Measurements from ENCODE around the gene ZNF839.

The ZNF839 gene

DNA sequence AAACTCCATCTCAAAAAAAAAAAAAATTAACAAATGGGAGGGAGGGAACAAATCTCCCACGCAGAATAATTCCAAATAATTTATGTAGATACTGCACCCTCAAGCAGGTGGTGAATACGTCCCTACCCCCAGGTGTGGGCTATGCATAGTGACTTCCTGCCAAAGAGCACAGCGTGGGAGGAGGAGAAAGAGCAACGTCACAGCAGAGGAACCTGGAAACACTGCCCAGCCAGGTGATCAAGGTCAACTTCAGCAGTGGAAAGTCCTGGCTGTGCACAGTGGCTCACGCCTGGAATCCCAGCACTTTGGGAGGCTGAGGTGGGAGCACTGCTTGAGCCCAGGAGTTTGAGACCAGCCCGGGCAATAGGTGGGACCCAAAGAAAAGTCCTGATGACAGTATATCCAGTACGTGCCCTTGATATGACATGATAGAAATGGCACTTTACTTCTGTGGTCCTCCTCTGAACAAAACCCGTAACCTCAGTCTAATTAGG, 33.6 kb downstream of the ZNF839 start:
- no peak overlapping the region for H3K27ac Mint-ChIP-seq (ENCODE audit: low read depth)

DNA sequence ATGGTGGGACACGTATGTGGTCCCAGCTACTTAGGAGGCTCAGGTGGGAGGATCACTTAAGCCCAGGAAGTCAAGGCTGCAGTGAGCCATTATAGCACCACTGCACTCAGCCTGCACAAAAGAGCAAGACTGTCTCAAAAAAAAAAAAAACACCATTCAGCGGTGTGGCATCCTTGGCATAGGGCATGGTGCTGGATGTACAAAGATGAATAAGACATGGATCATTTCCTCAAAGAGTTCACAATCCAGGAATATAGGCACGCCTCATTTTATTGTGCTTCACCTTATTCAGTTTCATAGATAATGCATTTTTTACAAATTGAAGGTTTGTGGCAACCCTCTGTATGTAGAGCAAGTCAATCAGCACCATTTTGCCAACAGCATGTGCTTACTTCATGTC, 36.7 kb downstream of the ZNF839 start:
- Mint-ChIP-seq H3K27me3 (no peaks in the 10 kb centered on the region), H3K4me3 (no peak overlapping the region), H3K36me3 (ENCODE audit: insufficient read depth) (peaks cover 58% of the 10 kb centered on the region), H3K9me3 (no peaks in the 10 kb centered on the region), H3K27ac (ENCODE audit: low read depth) (no peak overlapping the region), H3K4me1 (peaks cover 15% of the 10 kb centered on the region)
- ATAC-seq (replicated peaks; ENCODE audit: extremely low read depth, poor library complexity, severe bottlenecking) (no peak), DNase-seq (ENCODE audit: low spot score in 2 of 2) (no peak)

More for the DNA sequence above, 33.6 kb downstream of the ZNF839 start:
- H3K9me3 Mint-ChIP-seq, result no peaks in the 10 kb centered on the region
- H3K4me3 Mint-ChIP-seq, result no peak overlapping the region
- no peaks in the 10 kb centered on the region for H3K27me3 Mint-ChIP-seq
- ATAC-seq (replicated peaks; ENCODE audit: extremely low read depth, poor library complexity, severe bottlenecking) (no peak), DNase-seq (ENCODE audit: low spot score in 2 of 2) (no peak)
- no peaks in the 10 kb centered on the region for H3K4me1 Mint-ChIP-seq
- H3K36me3 Mint-ChIP-seq (ENCODE audit: insufficient read depth), result peaks cover 63% of the 10 kb centered on the region

DNA sequence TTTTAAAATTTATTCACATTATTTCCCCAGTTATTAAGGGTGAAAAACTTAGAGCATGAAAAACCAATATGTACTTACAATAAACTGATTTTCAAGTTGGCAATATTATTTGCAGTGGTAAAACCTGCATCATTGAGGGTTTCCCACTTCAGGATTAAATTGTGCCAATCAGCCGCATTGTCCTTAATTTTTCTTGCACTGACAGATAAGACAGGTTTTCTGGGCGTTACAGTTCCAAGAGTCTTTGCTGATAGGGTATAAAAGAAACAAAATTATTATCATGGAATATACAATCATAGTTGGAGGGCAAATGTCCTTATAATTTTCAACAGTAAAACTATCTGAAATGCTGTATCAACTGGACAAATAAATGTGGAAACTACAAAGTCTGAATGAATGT, 39.8 kb downstream of the ZNF839 start:
- Mint-ChIP-seq H3K27me3 (no peaks in the 10 kb centered on the region), H3K9me3 (no peaks in the 10 kb centered on the region), H3K36me3 (ENCODE audit: insufficient read depth) (peaks cover 41% of the 10 kb centered on the region), H3K4me3 (no peak overlapping the region), H3K4me1 (peaks cover 21% of the 10 kb centered on the region), H3K27ac (ENCODE audit: low read depth) (no peak overlapping the region)
- ATAC-seq (replicated peaks; ENCODE audit: extremely low read depth, poor library complexity, severe bottlenecking) (no peak), DNase-seq (ENCODE audit: low spot score in 2 of 2) (no peak)

DNA sequence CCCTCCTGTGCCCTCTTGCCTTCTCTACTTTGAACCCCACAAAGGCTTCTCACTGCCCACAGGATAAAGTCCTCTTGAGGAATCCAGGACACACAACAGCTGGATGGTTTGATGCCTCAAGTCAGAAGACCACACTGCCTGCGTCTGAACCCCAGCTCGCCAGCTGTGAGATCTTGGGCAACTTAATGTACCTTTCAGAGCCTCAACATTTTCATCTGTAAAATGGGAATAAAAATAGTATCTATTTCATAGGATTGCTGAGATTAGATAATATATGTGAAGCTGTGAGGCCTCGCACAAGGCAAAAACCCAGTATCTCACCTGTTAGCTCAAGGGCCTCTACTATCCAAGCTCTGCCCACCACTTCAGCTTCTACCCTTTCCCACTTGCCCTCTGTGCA, 40.8 kb downstream of the ZNF839 start:
- H3K4me1 Mint-ChIP-seq, result peaks cover 21% of the 10 kb centered on the region
- H3K9me3 Mint-ChIP-seq, result no peaks in the 10 kb centered on the region
- DNase-seq (ENCODE audit: low spot score in 2 of 2) (no peak), ATAC-seq (replicated peaks; ENCODE audit: extremely low read depth, poor library complexity, severe bottlenecking) (no peak)
- peak overlapping the region; percentile 63 for H3K27ac Mint-ChIP-seq (ENCODE audit: low read depth)
- peaks cover 32% of the 10 kb centered on the region for H3K36me3 Mint-ChIP-seq (ENCODE audit: insufficient read depth)
- no peak overlapping the region for H3K4me3 Mint-ChIP-seq
- no peaks in the 10 kb centered on the region for H3K27me3 Mint-ChIP-seq

DNA sequence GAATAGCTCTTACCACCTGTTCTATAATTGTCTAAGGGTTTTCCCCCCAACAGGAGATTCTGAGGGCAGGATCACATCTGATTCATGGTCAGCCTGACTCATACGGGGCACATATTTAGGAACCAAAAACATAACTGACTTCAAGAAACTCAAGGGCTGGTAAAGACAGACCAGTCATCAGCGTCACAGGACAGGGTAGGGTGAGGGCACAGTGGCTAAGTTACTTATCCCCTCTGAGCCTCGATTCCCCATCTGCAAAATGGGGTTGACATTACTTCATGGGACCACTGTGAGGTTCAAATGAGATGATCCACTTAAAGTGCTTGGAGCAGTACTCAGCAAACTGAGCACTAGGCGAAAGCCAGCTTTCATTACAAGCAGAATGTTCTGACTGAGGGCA, 42.5 kb downstream of the ZNF839 start:
- DNase-seq (ENCODE audit: low spot score in 2 of 2), result no peak
- Mint-ChIP-seq H3K4me3 (no peak overlapping the region), H3K27ac (ENCODE audit: low read depth) (peak overlapping the region; percentile 88)

DNA sequence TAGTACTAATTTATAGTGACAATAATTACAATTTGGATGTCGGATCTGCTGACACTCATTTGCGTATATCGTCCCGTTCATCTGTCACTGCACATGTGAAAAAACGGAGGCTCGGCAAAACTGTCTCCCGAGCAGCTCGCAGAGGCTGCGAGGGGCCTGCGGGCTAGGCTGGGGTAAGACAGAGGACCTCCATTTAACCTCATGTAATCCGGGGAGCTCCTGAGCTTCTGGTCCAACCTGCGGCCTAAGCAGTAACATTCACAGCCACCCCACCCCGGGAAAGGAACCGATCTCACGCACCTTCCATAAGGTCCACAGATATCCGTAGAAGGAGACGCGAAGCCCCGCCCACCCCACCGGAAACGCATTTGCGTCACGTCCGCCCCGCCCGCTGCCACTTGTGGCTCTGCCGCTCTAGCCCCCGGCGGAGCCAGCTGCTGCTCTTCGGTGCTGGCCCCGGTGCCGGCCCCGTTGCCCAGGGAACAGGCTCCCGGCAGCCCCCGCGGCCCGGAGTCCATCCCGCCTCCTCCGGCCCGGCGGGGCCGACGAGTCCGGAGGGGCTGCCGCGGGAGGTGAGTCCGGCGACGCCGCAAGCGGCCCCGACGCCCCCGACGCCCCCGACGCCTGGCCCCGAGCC, 43.1 kb downstream of the ZNF839 start, which contains the start of the genes CINP and TECPR2:
Gene CINP (minus strand): TSS at position 346 of the 637 bp plus-strand sequence. CDS start 39 bp downstream, at position 307.
Gene TECPR2 (plus strand): TSS at position 397 of the 637 bp plus-strand sequence. CDS start 13,781 bp downstream, outside the sequence.
- Mint-ChIP-seq H3K4me3 (no peak within 1 kb of the TSS), H3K27ac (ENCODE audit: low read depth) (peak within 1 kb of the TSS; percentile 88), H3K9me3 (no peaks in the 10 kb centered on the region), H3K27me3 (no peaks in the 10 kb centered on the region), H3K4me1 (peaks cover 30% of the 10 kb centered on the region), H3K36me3 (ENCODE audit: insufficient read depth) (peaks cover 15% of the 10 kb centered on the region)
- ATAC-seq (replicated peaks; ENCODE audit: extremely low read depth, poor library complexity, severe bottlenecking) (peak; percentile 91), DNase-seq (ENCODE audit: low spot score in 2 of 2) (peak; percentile 86 to 91)

More for the DNA sequence above, 42.5 kb downstream of the ZNF839 start:
- H3K27me3 Mint-ChIP-seq, result no peaks in the 10 kb centered on the region
- peaks cover 26% of the 10 kb centered on the region for H3K4me1 Mint-ChIP-seq
- H3K36me3 Mint-ChIP-seq (ENCODE audit: insufficient read depth), result peaks cover 20% of the 10 kb centered on the region
- H3K9me3 Mint-ChIP-seq, result no peaks in the 10 kb centered on the region
- peak; percentile 16 for ATAC-seq (replicated peaks; ENCODE audit: extremely low read depth, poor library complexity, severe bottlenecking)

DNA sequence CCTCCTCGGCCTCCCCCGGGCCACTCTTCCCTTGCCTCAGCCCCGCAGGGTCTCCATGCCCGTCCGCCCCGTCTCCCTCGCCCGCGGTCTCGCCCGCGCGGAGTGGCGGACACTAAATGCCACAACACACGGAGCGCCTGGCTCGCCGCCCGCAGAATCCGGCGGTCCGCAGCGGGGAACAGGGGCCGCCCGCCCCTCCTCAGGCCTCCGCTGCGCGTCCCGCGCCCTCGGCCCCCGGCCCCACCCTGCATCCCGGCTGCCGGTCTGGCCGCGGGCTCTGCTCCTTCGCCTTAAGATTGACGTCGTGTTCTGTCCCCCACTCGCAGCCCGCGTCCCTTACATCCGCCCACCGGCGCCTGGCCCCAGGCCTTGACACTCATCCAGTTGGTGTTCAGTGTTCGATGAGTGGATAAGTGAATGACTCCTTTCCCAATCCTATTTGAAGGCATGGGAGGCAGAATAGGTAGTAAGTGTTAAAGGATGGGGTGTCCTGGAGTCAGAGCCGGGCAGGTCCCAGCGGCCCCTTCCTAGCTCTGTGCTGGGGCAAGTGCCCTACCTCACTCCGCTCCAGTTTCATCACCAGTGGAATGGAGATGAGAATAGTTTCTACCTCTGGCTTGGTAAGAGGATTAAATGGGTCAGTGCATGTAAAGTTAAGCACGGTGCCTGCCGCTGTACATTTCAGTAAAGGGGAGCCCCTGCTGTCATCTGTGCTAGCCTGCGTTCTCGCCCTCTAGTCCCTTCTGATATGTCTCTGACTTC, 43.8 kb downstream of the ZNF839 start:
- H3K36me3 Mint-ChIP-seq (ENCODE audit: insufficient read depth), result peaks cover 12% of the 10 kb centered on the region
- no peaks in the 10 kb centered on the region for H3K27me3 Mint-ChIP-seq
- H3K9me3 Mint-ChIP-seq, result no peaks in the 10 kb centered on the region
- ATAC-seq (replicated peaks; ENCODE audit: extremely low read depth, poor library complexity, severe bottlenecking) (peak; percentile 21), DNase-seq (ENCODE audit: low spot score in 2 of 2) (peak in 1 of 2 donors; percentile 22)
- H3K4me3 Mint-ChIP-seq, result no peak overlapping the region
- H3K4me1 Mint-ChIP-seq, result peaks cover 30% of the 10 kb centered on the region
- peak overlapping the region; percentile 88 for H3K27ac Mint-ChIP-seq (ENCODE audit: low read depth)

DNA sequence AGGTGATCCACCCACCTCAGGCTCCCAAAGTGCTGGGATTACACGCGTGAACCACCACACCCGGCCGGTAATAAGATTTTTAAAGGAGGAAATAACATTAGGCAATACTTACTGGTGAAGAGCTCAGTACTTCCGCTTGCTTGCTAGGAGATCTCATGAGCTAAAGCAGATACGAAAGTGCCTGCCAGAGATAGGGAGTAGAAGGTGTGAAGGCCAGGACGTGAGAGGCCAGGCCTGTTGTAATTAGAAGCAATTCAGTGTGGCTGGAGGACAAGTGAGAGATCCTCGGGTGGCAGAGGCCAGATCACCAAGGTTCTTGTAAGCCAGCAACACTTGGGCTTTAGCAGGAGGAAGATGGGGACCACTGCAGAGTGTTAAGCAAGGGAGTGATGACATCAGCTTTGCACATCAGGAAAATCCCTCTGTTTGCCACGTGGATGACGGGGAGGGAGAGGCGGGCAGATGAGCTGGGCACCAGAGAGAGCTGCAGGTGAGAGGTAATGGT, 50.8 kb downstream of the ZNF839 start:
- no peaks in the 10 kb centered on the region for H3K27me3 Mint-ChIP-seq
- no peak for ATAC-seq (replicated peaks; ENCODE audit: extremely low read depth, poor library complexity, severe bottlenecking)
- DNase-seq (ENCODE audit: low spot score in 2 of 2), result no peak
- peaks cover 2% of the 10 kb centered on the region for H3K36me3 Mint-ChIP-seq (ENCODE audit: insufficient read depth)
- no peak overlapping the region for H3K4me3 Mint-ChIP-seq
- no peaks in the 10 kb centered on the region for H3K9me3 Mint-ChIP-seq
- H3K27ac Mint-ChIP-seq (ENCODE audit: low read depth), result peak overlapping the region; percentile 4
- peaks cover 25% of the 10 kb centered on the region for H3K4me1 Mint-ChIP-seq

DNA sequence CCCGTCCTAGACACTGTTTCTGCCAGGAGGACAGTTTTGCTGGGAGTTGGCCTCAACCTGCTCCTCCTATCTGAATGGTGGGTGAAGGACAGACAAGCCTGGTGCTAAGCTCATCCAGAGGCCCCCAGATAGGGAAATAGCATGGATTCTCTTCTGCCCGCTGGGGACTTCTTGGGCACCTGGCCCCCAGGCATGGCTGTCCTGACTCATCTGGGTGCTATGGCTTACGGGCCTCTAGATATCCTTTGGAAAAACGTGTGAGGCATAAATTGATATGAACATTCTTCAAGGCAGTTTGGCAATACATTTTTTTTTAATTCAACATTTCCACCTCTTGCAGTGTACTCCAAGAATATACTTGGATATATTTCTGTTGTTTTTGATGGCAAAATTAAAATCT, 51.8 kb downstream of the ZNF839 start:
- H3K27me3 Mint-ChIP-seq, result no peaks in the 10 kb centered on the region
- no peak for DNase-seq (ENCODE audit: low spot score in 2 of 2)
- H3K4me3 Mint-ChIP-seq, result no peak overlapping the region
- H3K36me3 Mint-ChIP-seq (ENCODE audit: insufficient read depth), result peaks cover 2% of the 10 kb centered on the region
- ATAC-seq (replicated peaks; ENCODE audit: extremely low read depth, poor library complexity, severe bottlenecking), result no peak
- H3K4me1 Mint-ChIP-seq, result peaks cover 26% of the 10 kb centered on the region
- no peaks in the 10 kb centered on the region for H3K9me3 Mint-ChIP-seq
- H3K27ac Mint-ChIP-seq (ENCODE audit: low read depth), result no peak overlapping the region

DNA sequence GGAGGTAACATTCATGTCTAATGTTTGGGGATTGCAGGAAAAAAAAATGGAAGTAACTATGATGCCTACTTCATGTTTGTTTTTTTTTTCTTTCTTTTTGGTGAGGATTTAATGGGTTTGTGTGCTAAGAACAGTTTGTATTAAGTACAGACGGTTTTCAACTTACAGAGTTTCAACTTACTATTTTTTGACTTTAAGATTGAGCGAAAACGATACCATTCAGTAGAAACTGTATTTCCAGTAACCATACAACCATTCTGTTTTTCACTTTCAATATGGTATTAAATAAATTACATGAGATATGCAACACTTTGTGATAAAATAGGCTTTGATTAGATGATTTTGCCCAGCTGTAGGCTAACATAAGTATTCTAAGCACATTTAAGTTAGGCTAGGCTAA, 53.6 kb downstream of the ZNF839 start:
- Mint-ChIP-seq H3K27me3 (no peaks in the 10 kb centered on the region), H3K4me3 (no peak overlapping the region), H3K27ac (ENCODE audit: low read depth) (no peak overlapping the region), H3K36me3 (ENCODE audit: insufficient read depth) (peaks cover 6% of the 10 kb centered on the region), H3K4me1 (peaks cover 18% of the 10 kb centered on the region), H3K9me3 (no peaks in the 10 kb centered on the region)
- DNase-seq (ENCODE audit: low spot score in 2 of 2), result no peak
- ATAC-seq (replicated peaks; ENCODE audit: extremely low read depth, poor library complexity, severe bottlenecking), result no peak

DNA sequence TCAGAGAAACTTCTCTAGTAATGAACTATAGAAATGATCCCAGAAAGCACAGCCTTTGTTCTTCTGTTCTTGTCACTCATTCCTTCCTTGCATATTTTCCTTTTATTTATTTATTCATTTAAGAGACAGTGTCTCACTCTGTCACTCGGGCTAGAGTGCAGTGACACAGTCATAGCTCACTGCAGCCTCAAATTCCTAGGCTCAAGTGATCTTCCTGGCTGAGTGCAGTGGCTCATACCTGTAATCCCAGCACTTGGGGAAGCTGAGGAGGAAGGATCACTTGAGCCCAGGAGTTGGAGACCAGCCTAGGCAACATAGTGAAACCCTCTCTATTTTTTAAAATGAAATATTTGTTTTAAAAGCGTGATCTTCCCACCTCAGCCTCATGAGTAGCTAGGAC, 54.7 kb downstream of the ZNF839 start:
- H3K27ac Mint-ChIP-seq (ENCODE audit: low read depth), result no peak overlapping the region
- peaks cover 18% of the 10 kb centered on the region for H3K4me1 Mint-ChIP-seq
- ATAC-seq (replicated peaks; ENCODE audit: extremely low read depth, poor library complexity, severe bottlenecking) (no peak), DNase-seq (ENCODE audit: low spot score in 2 of 2) (no peak)
- H3K4me3 Mint-ChIP-seq, result no peak overlapping the region
- H3K9me3 Mint-ChIP-seq, result no peaks in the 10 kb centered on the region
- no peaks in the 10 kb centered on the region for H3K27me3 Mint-ChIP-seq
- peaks cover 8% of the 10 kb centered on the region for H3K36me3 Mint-ChIP-seq (ENCODE audit: insufficient read depth)

DNA sequence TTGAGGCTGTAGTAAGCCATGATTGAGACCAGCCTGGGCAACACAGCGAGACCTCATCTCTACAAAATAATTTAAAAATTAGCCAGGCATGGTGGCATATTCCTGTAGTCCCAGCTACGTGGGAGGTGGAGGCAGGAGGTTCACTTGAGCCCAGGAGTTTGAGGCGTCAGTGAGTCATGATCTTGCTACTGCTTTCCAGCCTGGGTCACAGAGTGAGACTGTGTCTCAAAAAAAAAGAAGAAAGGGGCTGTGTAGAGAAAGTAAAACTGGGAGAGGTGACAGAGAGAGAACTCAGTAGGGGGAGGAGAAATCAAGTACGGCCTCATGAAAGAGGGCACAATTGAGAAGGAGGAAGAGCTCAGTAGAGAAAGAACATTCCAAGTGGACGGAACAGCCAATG, 55.6 kb downstream of the ZNF839 start:
- no peak for ATAC-seq (replicated peaks; ENCODE audit: extremely low read depth, poor library complexity, severe bottlenecking)

More for the DNA sequence above, 55.6 kb downstream of the ZNF839 start:
- Mint-ChIP-seq H3K4me3 (no peak overlapping the region), H3K36me3 (ENCODE audit: insufficient read depth) (peaks cover 9% of the 10 kb centered on the region), H3K27me3 (no peaks in the 10 kb centered on the region), H3K4me1 (peaks cover 17% of the 10 kb centered on the region), H3K27ac (ENCODE audit: low read depth) (no peak overlapping the region), H3K9me3 (no peaks in the 10 kb centered on the region)
- no peak for DNase-seq (ENCODE audit: low spot score in 2 of 2)
